Measurements from ENCODE around the gene UGT1A1.

DNA sequence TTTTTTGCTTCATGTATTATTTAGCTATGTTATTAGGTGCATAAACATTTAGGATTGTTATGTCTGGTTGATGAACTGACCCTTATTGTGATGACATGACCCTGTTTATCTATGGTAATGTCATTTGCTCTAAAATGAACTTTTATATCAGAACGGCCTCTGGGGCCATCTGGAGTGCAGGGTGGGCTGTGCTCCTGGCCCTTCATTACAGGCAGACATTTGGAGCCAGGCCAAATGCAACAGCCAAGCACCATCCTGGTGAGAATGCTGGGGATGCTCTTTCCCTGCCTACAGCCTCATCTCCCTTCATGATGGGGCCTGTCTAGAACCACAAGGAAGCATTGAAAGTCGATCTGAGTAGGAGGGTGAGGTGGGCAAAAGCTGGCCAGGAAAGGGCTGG lies 56.3 kb downstream of the UGT1A1 start:
- no peak for TF ChIP-seq CTCF (IDR thresholded peaks at IDR 0.05)
- no peak for TF ChIP-seq POLR2A (IDR thresholded peaks at IDR 0.05)

Data from esophagus squamous epithelium (tissue), 4 donors.